Measurements from ENCODE around the gene BPIFB2.
"Not testable (repeated sequence)": the region's sequence is repeated elsewhere in the genome, so short reads cannot be mapped to it uniquely, and the experiment has no call there.

The BPIFB2 gene

GRCh38 chr20:33042983-33043730, 35.7 kb downstream of the BPIFB2 start:
- DNase-seq (ENCODE audit: low spot score): no peak

- no peak for DNase-seq (ENCODE audit: low spot score)
Observed at GRCh38 chr20:33043731-33044181, 36.3 kb downstream of the BPIFB2 start.

GRCh38 chr20:33045129-33045721, 37.7 kb downstream of the BPIFB2 start:
- DNase-seq (ENCODE audit: low spot score): not testable (repeated sequence)

- DNase-seq (ENCODE audit: low spot score): no peak
Observed at GRCh38 chr20:33046412-33046811, 38.9 kb downstream of the BPIFB2 start.

- no peak for DNase-seq (ENCODE audit: low spot score)
Observed at GRCh38 chr20:33051333-33051732, 43.8 kb downstream of the BPIFB2 start.

GRCh38 chr20:33053291-33054106, 46.0 kb downstream of the BPIFB2 start, which contains the start of gene BPIFB3:
TSS of gene BPIFB3 (plus strand) at chr20:33053903. CDS start at chr20:33055436, 1,533 bp downstream.
- no peak for DNase-seq (ENCODE audit: low spot score)

- DNase-seq (ENCODE audit: low spot score): no peak
Observed at GRCh38 chr20:33054381-33054780, 46.9 kb downstream of the BPIFB2 start.

GRCh38 chr20:33054791-33055190, 47.3 kb downstream of the BPIFB2 start:
- DNase-seq (ENCODE audit: low spot score): no peak

- DNase-seq (ENCODE audit: low spot score): no peak
Observed at GRCh38 chr20:33059136-33059535, 51.6 kb downstream of the BPIFB2 start.

- DNase-seq (ENCODE audit: low spot score): no peak
Observed at GRCh38 chr20:33059741-33060390, 52.4 kb downstream of the BPIFB2 start.

- DNase-seq (ENCODE audit: low spot score): no peak
Observed at GRCh38 chr20:33061658-33062028, 54.1 kb downstream of the BPIFB2 start.

- DNase-seq (ENCODE audit: low spot score): no peak
Observed at GRCh38 chr20:33062105-33062824, 54.8 kb downstream of the BPIFB2 start.

GRCh38 chr20:33062825-33063149, 55.3 kb downstream of the BPIFB2 start:
- no peak for DNase-seq (ENCODE audit: low spot score)

- DNase-seq (ENCODE audit: low spot score): no peak
Observed at GRCh38 chr20:33063271-33063670, 55.8 kb downstream of the BPIFB2 start.

GRCh38 chr20:33064572-33065287, 57.2 kb downstream of the BPIFB2 start:
- DNase-seq (ENCODE audit: low spot score): no peak

GRCh38 chr20:33065785-33066184, 58.3 kb downstream of the BPIFB2 start:
- no peak for DNase-seq (ENCODE audit: low spot score)

- DNase-seq (ENCODE audit: low spot score): no peak
Observed at GRCh38 chr20:33067806-33068205, 60.3 kb downstream of the BPIFB2 start.

GRCh38 chr20:33068251-33068939, 60.9 kb downstream of the BPIFB2 start:
- no peak for DNase-seq (ENCODE audit: low spot score)

GRCh38 chr20:33069673-33070072, 62.2 kb downstream of the BPIFB2 start:
- DNase-seq (ENCODE audit: low spot score): no peak
